Mesenteric fat pad (tissue), 1 donor: Measurements from ENCODE around the gene POLE. TPM values are rescaled to one million over a fixed set of nuclear protein-coding genes. Genes with fewer than 3 reads are reported as not detected.

Experiments used
- DNase-seq: peaks from one replicate; pipeline ENCODE4 v3.0.0-alpha.2; 2020; ENCODE audit warnings: low spot score
- total RNA-seq: library from RNA; stranded (reverse); fragmentation: NEBNext Ultra II Directional; extraction: Animal tissue kit (Norgen Biotek cat#: 25700); gene quantifications from one replicate; pipeline ENCODE4 v1.2.1, GENCODE V29; 2021
- donor health status: DM: yes; HTN: yes; CAD: no.

POLE gene
- total RNA-seq, 1 donor from 2014 or later = 23.9 TPM

DNA sequence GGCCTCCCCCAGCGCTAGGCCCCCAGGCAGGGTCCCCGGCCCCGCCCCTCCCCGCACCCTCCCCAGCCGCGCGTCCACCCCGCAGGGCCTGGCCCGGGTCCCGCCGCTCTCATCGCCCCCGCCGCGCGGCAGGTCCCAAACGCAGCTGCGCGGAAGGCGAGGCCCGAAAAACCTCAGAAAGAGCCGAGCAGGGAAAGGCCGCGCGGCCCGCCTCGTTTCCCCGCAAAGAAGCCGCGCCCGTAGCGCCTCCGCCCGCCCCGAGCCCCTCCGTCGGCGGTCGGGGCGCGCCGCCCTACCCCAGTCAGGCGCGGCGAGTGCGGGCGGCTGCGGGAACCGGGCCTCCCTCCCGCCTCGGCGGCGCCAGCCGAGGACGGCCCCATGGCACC lies 324 bp downstream of the POLE start:
- no peak for DNase-seq

DNA sequence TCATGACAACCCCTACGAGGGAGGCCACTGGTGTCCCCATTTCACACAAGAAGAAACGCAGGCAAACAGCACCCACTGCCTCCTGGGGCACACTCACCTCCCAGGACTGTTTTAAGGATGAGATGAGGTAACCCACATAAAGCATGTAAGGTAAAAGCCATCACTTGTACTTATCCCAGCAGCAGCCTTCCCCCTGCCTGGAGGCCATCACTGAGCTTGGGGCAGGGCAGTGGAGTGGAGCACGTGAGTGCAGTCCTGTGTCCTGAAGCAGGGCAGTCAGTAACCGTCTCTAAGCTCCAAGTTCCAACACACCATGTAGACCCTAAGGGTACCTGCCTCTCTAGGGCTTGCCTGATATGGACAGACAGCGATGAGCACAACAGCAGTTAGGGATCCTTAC lies 1.7 kb downstream of the POLE start:
- no peak for DNase-seq

- DNase-seq = no peak
These were observed 9.7 kb downstream of the POLE start for GRCh38 chr12:132677492-132677891.

DNA sequence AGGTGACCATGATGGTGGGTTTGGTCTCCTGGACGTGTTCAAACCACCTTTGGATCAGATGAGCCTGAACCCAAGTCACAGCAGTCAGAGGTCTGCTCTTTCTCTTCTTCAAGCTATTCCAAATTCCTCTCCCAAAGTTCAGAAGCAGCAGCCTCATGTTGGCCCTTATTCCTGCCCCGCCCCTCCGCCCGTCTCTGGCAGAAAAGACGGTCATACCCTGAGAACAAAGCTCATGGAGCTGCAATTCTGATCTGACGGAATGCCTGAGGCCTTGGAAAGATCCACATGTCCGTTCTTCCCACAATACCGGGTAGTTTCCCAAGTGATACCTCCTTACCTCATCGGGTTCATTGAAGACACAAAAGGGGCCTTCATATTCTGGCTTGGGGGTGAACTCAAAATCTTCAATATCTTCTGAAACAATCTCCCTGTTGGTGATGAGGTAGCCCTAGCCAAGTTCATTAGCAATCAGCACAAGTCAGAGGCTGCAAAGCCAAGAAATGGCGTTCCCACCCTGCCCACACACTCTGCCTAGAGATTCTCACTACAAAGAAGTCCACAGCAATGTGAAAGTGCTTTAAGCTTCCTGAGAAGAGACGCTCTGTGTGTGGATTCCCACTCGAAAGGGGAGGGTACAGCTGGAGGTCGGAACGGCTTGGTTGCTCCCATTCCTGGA lies 11.2 kb downstream of the POLE start:
- no peak for DNase-seq

GRCh38 chr12:132674561-132674960 lies 12.6 kb downstream of the POLE start:
- no peak for DNase-seq

DNA sequence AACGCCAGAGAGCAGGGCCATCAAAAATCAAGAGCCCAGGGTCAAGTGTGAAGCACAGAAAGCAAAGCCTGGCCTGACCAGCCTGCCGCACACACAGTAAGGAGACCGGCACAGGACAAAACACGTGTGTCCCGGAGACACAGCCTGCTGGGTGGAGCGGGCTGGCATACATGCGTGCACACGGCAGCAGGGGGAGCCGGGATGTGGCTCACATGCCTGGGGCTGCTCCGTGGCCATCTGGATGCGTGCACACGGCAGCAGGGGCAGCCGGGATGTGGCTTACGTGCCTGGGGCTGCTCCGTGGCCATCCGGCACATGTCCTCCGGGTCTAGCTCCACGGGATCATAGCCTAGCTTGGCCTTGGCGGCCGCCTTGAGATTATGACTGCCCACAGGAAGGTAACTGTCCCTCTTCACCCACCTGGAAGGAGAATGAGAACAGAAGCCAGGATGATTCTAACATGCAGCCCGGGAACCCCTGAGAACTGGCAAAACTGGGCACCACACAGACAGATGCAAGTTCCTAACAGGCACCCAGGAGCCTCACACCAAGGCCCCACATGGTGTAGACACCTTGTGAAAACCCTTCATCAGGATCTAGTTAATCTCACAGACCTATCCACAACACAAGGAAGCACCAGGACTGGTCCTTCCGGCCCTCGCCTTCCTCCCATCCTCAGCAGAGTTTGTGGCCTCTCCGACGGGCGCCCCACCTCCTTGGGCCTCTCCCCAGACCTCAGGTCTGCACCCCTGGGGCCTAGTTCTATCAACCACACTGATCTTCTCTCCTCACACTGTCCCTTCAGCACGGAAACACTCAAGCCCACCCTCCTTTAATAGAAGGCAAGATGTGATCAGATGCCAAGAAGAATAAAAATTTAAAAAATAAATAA lies 13.6 kb downstream of the POLE start:
- DNase-seq = no peak

GRCh38 chr12:132672678-132673077 lies 14.5 kb downstream of the POLE start:
- no peak for DNase-seq

DNA sequence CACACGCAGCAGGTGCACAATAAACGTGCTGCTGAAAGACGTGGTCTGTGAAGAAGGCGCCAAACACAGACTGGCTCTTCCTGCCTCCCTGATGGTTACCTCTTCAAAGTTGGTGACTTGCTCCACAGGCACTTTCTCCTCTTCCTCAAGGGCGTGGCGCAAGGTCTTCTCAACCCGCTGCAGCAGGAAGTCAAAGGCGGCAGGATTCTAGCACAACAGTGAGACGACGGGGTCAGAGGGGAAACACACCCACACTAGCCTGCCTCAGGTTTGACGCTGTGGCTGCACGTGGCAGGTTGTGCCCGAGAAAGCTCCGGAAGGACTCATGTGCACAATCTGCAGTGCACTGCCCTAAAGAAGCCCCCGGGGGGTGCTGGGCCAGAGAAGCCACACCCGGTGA lies 15.0 kb downstream of the POLE start:
- DNase-seq = no peak

DNA sequence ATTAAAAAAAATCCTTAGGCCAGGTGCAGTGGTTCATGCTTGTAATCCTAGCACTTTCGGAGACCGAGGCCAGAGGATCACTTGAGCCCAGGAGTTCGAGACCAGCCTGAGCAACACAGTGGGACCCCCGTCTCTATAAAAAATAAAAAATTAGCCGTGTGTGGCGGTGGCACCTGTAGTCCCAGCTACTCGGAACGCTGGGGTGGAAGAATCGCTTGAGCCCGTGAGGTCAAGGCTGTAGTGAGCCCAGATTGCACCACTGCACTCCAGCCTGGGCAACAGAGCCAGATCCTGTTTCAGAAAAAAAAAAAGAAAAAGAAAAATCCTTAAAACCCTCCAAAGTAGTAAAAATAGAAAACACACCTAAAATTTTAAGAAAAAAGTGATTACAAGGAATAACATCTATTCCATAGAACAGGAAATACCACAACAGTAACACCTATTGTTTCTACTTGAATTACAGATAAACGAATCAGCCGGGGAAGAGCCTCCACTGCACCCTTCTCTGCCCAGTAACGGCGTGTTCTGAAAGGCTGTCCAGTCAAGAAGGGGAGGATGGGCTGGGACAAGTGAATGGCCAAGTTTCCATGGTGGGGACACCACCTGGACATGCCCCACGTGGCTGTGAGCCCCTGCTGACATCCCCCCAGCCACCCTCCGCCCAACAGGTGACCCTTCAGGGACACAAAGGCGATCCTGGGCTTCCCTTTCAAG lies 17.8 kb downstream of the POLE start:
- no peak for DNase-seq

DNA sequence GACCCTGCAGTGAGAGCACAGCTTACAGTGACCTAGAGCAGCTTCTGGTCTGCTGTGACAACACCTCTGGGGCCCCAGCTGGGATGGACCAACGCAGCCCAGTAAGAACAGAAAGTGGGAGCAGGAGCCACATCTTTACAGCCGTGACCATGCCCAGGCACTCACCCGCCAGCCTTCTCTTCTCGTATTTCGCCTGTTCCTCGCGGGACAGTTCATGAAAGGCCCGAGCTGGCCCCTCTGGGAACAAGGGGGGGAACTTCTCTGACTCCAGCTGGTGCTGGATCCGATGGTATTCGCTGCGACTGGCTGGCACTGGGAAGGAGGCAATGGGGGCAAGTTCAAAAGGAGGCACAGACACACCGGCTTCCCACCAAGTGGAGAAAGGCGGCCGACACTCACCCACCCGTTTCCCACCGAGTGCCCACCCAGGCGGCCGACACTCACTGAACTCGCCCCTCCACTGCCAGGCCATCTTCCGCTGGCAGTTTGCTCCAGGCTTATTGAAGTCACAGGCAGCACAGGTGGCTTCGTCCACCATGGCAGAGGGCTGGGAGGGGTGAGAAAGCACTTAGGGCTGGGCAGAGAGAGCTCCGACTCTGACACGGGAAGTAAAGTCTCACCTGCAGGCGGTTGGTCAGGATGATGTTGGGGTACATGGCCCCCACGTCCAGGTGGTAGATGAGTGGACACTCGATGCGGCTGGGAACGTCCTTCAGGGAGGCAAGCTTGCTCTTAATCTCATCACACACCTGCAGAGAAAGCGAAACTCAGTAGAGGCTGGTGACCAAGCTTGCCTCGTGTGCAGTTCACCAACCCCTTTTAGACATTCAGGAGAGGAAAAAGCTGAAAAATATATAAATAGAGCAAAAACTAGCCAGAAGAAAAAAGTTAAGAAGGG lies 18.7 kb downstream of the POLE start:
- DNase-seq = no peak

DNA sequence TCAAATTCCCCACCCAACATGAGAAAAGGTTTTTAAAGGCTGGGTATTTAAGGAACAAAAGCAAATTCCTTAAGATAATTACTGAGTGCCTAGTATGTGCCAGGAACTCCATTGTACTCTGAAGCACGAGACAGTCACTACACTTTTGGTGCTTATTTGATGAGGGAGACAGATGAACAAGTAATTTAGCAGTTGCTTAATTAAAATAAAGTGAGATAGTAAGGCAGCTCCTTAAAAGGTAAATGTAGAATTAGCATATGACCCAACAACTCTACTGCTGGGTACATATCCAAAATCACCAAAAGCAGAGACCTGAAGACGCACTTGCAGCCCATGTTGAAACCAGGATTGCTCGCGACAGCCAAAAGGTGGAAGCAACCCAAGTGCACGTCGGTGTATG lies 21.3 kb downstream of the POLE start:
- DNase-seq = no peak

GRCh38 chr12:132665149-132665491 lies 22.0 kb downstream of the POLE start:
- no peak for DNase-seq

- DNase-seq = no peak
These were observed 22.7 kb downstream of the POLE start for GRCh38 chr12:132664206-132665148.

DNA sequence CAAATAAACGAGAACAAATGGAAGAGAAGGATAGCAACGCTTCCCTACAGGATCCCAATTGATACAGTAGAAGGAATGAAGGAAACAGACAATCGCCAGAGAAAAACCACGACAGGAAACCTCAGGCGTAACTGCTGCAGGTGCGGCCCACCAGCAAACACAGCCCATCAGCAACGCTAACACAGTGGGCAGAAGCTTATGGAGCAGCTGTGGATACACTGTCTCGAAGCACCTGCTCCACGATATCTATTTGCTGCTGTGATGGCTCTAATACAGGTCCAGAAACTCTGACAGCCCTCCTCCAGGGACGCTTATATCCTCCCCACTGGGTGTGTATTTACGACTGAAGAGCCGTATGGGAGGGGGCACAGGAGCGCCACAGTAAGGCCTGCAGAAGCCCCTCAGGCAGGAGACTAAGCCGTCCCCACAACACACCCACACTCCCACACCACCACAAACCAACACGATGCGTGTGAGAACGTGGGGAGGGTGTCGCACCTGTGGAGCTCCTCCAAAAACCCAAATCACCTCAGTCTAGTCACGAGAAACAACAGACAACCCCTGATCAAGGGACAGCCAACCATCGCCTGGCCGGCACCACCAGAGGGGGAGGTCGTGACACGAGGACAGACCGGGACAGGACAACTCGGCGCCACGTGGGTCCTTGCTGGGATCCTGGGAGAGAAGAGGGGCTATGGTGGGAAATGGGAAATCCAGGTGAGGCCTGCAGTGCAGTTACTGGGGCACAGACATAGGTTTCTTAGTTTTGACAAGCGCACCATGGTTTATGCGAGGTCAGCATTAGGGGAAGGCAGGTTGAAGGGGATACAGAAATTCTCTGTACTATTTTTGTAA lies 24.0 kb downstream of the POLE start:
- no peak for DNase-seq

DNA sequence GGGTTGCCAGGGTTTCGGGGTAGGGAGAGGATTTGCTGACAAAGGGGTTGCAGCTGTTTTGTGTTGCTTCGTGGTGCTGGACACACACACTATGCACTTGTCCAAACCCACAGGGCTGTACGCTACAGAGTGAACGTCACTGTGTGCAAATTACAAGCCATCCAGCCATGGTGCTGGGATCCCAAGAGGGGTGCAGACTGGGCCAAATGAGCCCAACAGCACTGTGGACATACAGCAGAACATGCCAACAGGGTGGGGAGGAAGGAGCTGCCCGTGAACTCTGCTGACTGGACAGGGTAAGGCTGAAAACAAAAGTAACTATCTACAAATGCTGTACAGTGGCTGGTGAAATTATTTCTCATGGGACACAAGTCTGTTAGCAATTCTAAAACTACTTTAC lies 25.2 kb downstream of the POLE start:
- DNase-seq = no peak

- no peak for DNase-seq
These were observed 26.1 kb downstream of the POLE start for GRCh38 chr12:132660996-132661395.

GRCh38 chr12:132660052-132660451 lies 27.1 kb downstream of the POLE start:
- no peak for DNase-seq

GRCh38 chr12:132659146-132659545 lies 28.0 kb downstream of the POLE start:
- DNase-seq = no peak
